SU-DHL-6 (cell line): ENCODE data around the gene ELAVL2.

Source experiments
- H2AFZ ChIP-seq: fragments of 200-600 bp; sonication (generic); 2 replicates; pipeline ENCODE4 v1.6.1; 2014; ENCODE audit warnings: low read depth, mild to moderate bottlenecking, moderate library complexity, mixed read lengths, antibody characterized with exemption, low read length; ENCODE audit not compliant: severe bottlenecking
- H3F3A ChIP-seq: fragments of 200-600 bp; shearing (Covaris generic); 2 replicates; pipeline ENCODE4 v1.6.0; 2016; ENCODE audit warnings: antibody characterized with exemption, mild to moderate bottlenecking; ENCODE audit not compliant: insufficient read depth
- H3K27ac ChIP-seq: fragments of 200-600 bp; sonication (generic); 2 replicates; pipeline ENCODE4 v1.5.1; 2016; ENCODE audit warnings: low read depth, mild to moderate bottlenecking, low read length, moderate library complexity, mixed read lengths
- H3K27me3 ChIP-seq: fragments of 200-600 bp; sonication (generic), shearing (Covaris generic); 2 replicates; pipeline ENCODE4 v1.6.0; 2014; ENCODE audit warnings: mild to moderate bottlenecking, low read length
- H3K36me3 ChIP-seq: fragments of 200-600 bp; sonication (generic); 2 replicates; pipeline ENCODE4 v1.6.1; 2014; ENCODE audit warnings: mild to moderate bottlenecking, low read length, mixed read lengths
- H3K4me2 ChIP-seq: fragments of 300-600, 200-600 bp; shearing (Covaris generic), sonication (generic); 2 replicates; pipeline ENCODE4 v1.6.0; 2014; ENCODE audit warnings: low read length, low read depth, mild to moderate bottlenecking; ENCODE audit not compliant: poor library complexity, severe bottlenecking
- H3K4me3 ChIP-seq: fragments of 200-600 bp; sonication (generic); 2 replicates; pipeline ENCODE4 v1.5.1; 2014; ENCODE audit warnings: antibody characterized with exemption, low read length, mild to moderate bottlenecking, mixed read lengths; ENCODE audit not compliant: insufficient read depth, poor library complexity, severe bottlenecking
- H3K79me2 ChIP-seq: fragments of 200-600 bp; sonication (generic); 2 replicates; pipeline ENCODE4 v1.6.1; 2014; ENCODE audit warnings: mild to moderate bottlenecking, low read length, moderate library complexity; ENCODE audit not compliant: insufficient read depth
- H3K9ac ChIP-seq: fragments of 200-600 bp; sonication (generic); 2 replicates; pipeline ENCODE4 v1.7.0; 2014; ENCODE audit warnings: mild to moderate bottlenecking, low read length
- H3K9me2 ChIP-seq: fragments of 200-600 bp; sonication (generic); replicated peaks from 2 replicates; pipeline ENCODE4 v1.6.1; 2014; ENCODE audit warnings: low read length; ENCODE audit not compliant: insufficient read depth
- H3K9me3 ChIP-seq: fragments of 200-600 bp; sonication (generic); 2 replicates; pipeline ENCODE4 v1.6.1; 2014; ENCODE audit warnings: low read length, mixed read lengths; ENCODE audit not compliant: insufficient read depth
- H4K20me1 ChIP-seq: fragments of 200-600 bp; sonication (generic); 2 replicates; pipeline ENCODE4 v1.6.1; 2014; ENCODE audit warnings: low read depth, mild to moderate bottlenecking, antibody characterized with exemption, low read length, moderate library complexity, mixed read lengths
- CTCF ChIP-seq: fragments of 200-600 bp; sonication (generic); IDR thresholded peaks from one replicate; pipeline ENCODE4 v1.5.1; 2017; ENCODE audit warnings: antibody characterized with exemption, mild to moderate bottlenecking, low read length, moderate library complexity; ENCODE audit not compliant: insufficient read depth, poor library complexity, severe bottlenecking
- EZH2phosphoT487 ChIP-seq: fragments of 200-600 bp; sonication (generic), shearing (Covaris generic); conservative IDR thresholded peaks from 2 replicates; pipeline ENCODE4 v1.6.1; 2018; ENCODE audit warnings: mild to moderate bottlenecking, antibody characterized with exemption, low read length, moderate library complexity, mixed read lengths

ELAVL2 gene

GRCh38 chr9:23674016-23674585 is 151.9 kb downstream of the ELAVL2 start:
- Histone ChIP-seq H3K79me2 (no peaks in the 10 kb centered on the region), H3K9ac (no peak overlapping the region), H3K36me3 (no peaks in the 10 kb centered on the region), H3K27ac (no peak overlapping the region), H3K9me3 (no peaks in the 10 kb centered on the region; the same call in 1 of the 2 replicates), H4K20me1 (no peaks in the 10 kb centered on the region), H3K9me2 (no peaks in the 10 kb centered on the region), H3K4me3 (no peak overlapping the region), H3F3A (no peaks in the 10 kb centered on the region), H3K27me3 (no peaks in the 10 kb centered on the region), H3K4me2 (no peak overlapping the region), H2AFZ (no peak overlapping the region)
- TF ChIP-seq EZH2phosphoT487 (no peak), CTCF (no peak)

GRCh38 chr9:23672151-23672550 is 153.9 kb downstream of the ELAVL2 start:
- H3K4me2 ChIP-seq = no peak overlapping the region
- no peak overlapping the region for H3K9ac ChIP-seq
- no peak overlapping the region for H2AFZ ChIP-seq
- no peaks in the 10 kb centered on the region for H3K36me3 ChIP-seq
- H3F3A ChIP-seq = no peaks in the 10 kb centered on the region
- no peaks in the 10 kb centered on the region for H3K9me3 ChIP-seq
- no peaks in the 10 kb centered on the region for H4K20me1 ChIP-seq
- no peaks in the 10 kb centered on the region for H3K9me2 ChIP-seq
- no peaks in the 10 kb centered on the region for H3K79me2 ChIP-seq
- no peak overlapping the region for H3K27ac ChIP-seq
- TF ChIP-seq EZH2phosphoT487 (no peak), CTCF (no peak)
- H3K4me3 ChIP-seq = no peak overlapping the region
- no peaks in the 10 kb centered on the region for H3K27me3 ChIP-seq

- Histone ChIP-seq H3F3A (no peaks in the 10 kb centered on the region), H3K4me3 (no peak overlapping the region), H4K20me1 (no peaks in the 10 kb centered on the region), H3K27ac (no peak overlapping the region), H3K9ac (no peak overlapping the region), H2AFZ (no peak overlapping the region), H3K79me2 (no peaks in the 10 kb centered on the region), H3K9me3 (no peaks in the 10 kb centered on the region), H3K27me3 (no peaks in the 10 kb centered on the region), H3K9me2 (no peaks in the 10 kb centered on the region), H3K4me2 (no peak overlapping the region), H3K36me3 (no peaks in the 10 kb centered on the region)
- TF ChIP-seq EZH2phosphoT487 (no peak), CTCF (no peak)
Observed at GRCh38 chr9:23669776-23670175, 156.3 kb downstream of the ELAVL2 start.
